Hindlimb muscle (tissue), 1 donor: Measurements from ENCODE around the gene FAM50A. TPM values are rescaled to one million over a fixed set of nuclear protein-coding genes. Genes with fewer than 3 reads are reported as not detected.
A peak's percentile ranks its signal among the peaks of the same experiment; 100 is the strongest.

Experiments
- DNase-seq: peaks from one replicate; pipeline ENCODE4 v3.0.0-alpha.2; 2013
- polyA plus RNA-seq: library from polyadenylated mRNA; unstranded; fragments of 120-200 nt; gene quantifications from one replicate; pipeline ENCODE4 v1.2.1, GENCODE V29; 2013; ENCODE audit not compliant: insufficient read length

Gene FAM50A
- polyA plus RNA-seq, 1 donor, result 63.5 TPM

GRCh38 chrX:154413142-154413541, 30.8 kb upstream of the FAM50A start:
- no peak for DNase-seq

- DNase-seq, result no peak
Measured at GRCh38 chrX:154417157-154417556, 26.8 kb upstream of the FAM50A start.

- DNase-seq, result no peak
Measured at GRCh38 chrX:154419189-154419588, 24.8 kb upstream of the FAM50A start.

- no peak for DNase-seq
Measured at GRCh38 chrX:154419688-154420401, 24.1 kb upstream of the FAM50A start.

- no peak for DNase-seq
Measured at GRCh38 chrX:154420402-154420756, 23.6 kb upstream of the FAM50A start.

GRCh38 chrX:154426916-154427770, 16.8 kb upstream of the FAM50A start:
- DNase-seq, result no peak

GRCh38 chrX:154428176-154429171, 15.5 kb upstream of the FAM50A start, which contains the start of gene ATP6AP1:
TSS of gene ATP6AP1 (plus strand) at chrX:154428677. CDS start at chrX:154428693, 16 bp downstream.
- DNase-seq, result peak; percentile 92

GRCh38 chrX:154429711-154430110, 14.2 kb upstream of the FAM50A start:
- DNase-seq, result no peak

GRCh38 chrX:154430479-154430878, 13.5 kb upstream of the FAM50A start:
- no peak for DNase-seq

GRCh38 chrX:154430916-154431315, 13.0 kb upstream of the FAM50A start:
- no peak for DNase-seq

- no peak for DNase-seq
Measured at GRCh38 chrX:154431341-154431740, 12.6 kb upstream of the FAM50A start.

GRCh38 chrX:154432210-154432609, 11.7 kb upstream of the FAM50A start:
- no peak for DNase-seq

GRCh38 chrX:154433605-154434004, 10.3 kb upstream of the FAM50A start:
- no peak for DNase-seq

- no peak for DNase-seq
Measured at GRCh38 chrX:154434394-154435168, 9.4 kb upstream of the FAM50A start.

- no peak for DNase-seq
Measured at GRCh38 chrX:154435171-154435733, 8.7 kb upstream of the FAM50A start.

GRCh38 chrX:154436374-154436982, 7.5 kb upstream of the FAM50A start:
- no peak for DNase-seq

- DNase-seq, result peak; percentile 44
Measured at GRCh38 chrX:154436983-154437752, 6.8 kb upstream of the FAM50A start, which contains the start of gene GDI1. TSS of gene GDI1 (plus strand) at chrX:154437154. CDS start at chrX:154437255, 101 bp downstream.

GRCh38 chrX:154437971-154438893, 5.7 kb upstream of the FAM50A start:
- DNase-seq, result no peak

- DNase-seq, result no peak
Measured at GRCh38 chrX:154439841-154440240, 4.1 kb upstream of the FAM50A start.
